ENCODE results near the gene IL2RA. TPM values are rescaled to one million over a fixed set of nuclear protein-coding genes. Genes with fewer than 3 reads are reported as not detected.
"Not testable (repeated sequence)": the region's sequence is repeated elsewhere in the genome, so short reads cannot be mapped to it uniquely, and the experiment has no call there.

Gene IL2RA
- total RNA-seq, 2 donors from 2014 or later = 21.0 to 48.2 TPM

GRCh38 chr10:6045878-6046772 is 16.0 kb downstream of the IL2RA start:
- H3K36me3 ChIP-seq = no peaks in the 10 kb centered on the region
- H3K4me3 ChIP-seq = no peak overlapping the region
- no peaks in the 10 kb centered on the region for H3K27me3 ChIP-seq (replicated peaks; ENCODE audit: insufficient read depth)
- TF ChIP-seq CTCF (IDR thresholded peaks at IDR 0.05) = no peak
- DNase-seq (ENCODE audit: low spot score) (no peak), ATAC-seq (ENCODE audit: insufficient number of reproducible peaks, low FRiP score, low read depth) (no peak)
- no peaks in the 10 kb centered on the region for H3K9me3 ChIP-seq
- H3K4me1 ChIP-seq (ENCODE audit: control insufficient read depth in 1 of 2, low read depth in 2 of 2) = peaks cover 0 to 3% of the 10 kb centered on the region in 2 donors
- no peak overlapping the region for H3K27ac ChIP-seq

- ATAC-seq (ENCODE audit: insufficient number of reproducible peaks, low FRiP score, low read depth) (no peak), DNase-seq (ENCODE audit: low spot score) (no peak)
- H3K9me3 ChIP-seq = no peaks in the 10 kb centered on the region
- peaks cover 0 to 2% of the 10 kb centered on the region in 2 donors for H3K4me1 ChIP-seq (ENCODE audit: control insufficient read depth in 1 of 2, low read depth in 2 of 2)
- no peak overlapping the region for H3K27ac ChIP-seq
- no peaks in the 10 kb centered on the region for H3K36me3 ChIP-seq
- TF ChIP-seq CTCF (IDR thresholded peaks at IDR 0.05) = no peak
- no peak overlapping the region for H3K4me3 ChIP-seq
- no peaks in the 10 kb centered on the region for H3K27me3 ChIP-seq (replicated peaks; ENCODE audit: insufficient read depth)
Observed at GRCh38 chr10:6045314-6045848, 16.8 kb downstream of the IL2RA start.

- no peak for TF ChIP-seq CTCF (IDR thresholded peaks at IDR 0.05)
- H3K9me3 ChIP-seq = no peaks in the 10 kb centered on the region
- no peak for DNase-seq (ENCODE audit: low spot score)
- H3K27me3 ChIP-seq (replicated peaks; ENCODE audit: insufficient read depth) = no peaks in the 10 kb centered on the region
- no peak for ATAC-seq (ENCODE audit: insufficient number of reproducible peaks, low FRiP score, low read depth)
- no peak overlapping the region for H3K27ac ChIP-seq
- no peaks in the 10 kb centered on the region for H3K4me1 ChIP-seq (ENCODE audit: control insufficient read depth in 1 of 2, low read depth in 2 of 2)
- H3K36me3 ChIP-seq = no peaks in the 10 kb centered on the region
- no peak overlapping the region for H3K4me3 ChIP-seq
Observed at GRCh38 chr10:6044751-6045313, 17.3 kb downstream of the IL2RA start.

GRCh38 chr10:6044060-6044459 is 18.1 kb downstream of the IL2RA start:
- H3K4me3 ChIP-seq = no peak overlapping the region
- H3K9me3 ChIP-seq = no peaks in the 10 kb centered on the region
- no peak overlapping the region for H3K27ac ChIP-seq
- ATAC-seq (ENCODE audit: insufficient number of reproducible peaks, low FRiP score, low read depth) = no peak
- TF ChIP-seq CTCF (IDR thresholded peaks at IDR 0.05) = no peak
- no peaks in the 10 kb centered on the region for H3K36me3 ChIP-seq
- H3K27me3 ChIP-seq (replicated peaks; ENCODE audit: insufficient read depth) = no peaks in the 10 kb centered on the region
- H3K4me1 ChIP-seq (ENCODE audit: control insufficient read depth in 1 of 2, low read depth in 2 of 2) = no peaks in the 10 kb centered on the region
- DNase-seq (ENCODE audit: low spot score) = no peak

GRCh38 chr10:6043377-6043776 is 18.8 kb downstream of the IL2RA start:
- H3K27me3 ChIP-seq (replicated peaks; ENCODE audit: insufficient read depth); ATAC-seq (ENCODE audit: insufficient number of reproducible peaks, low FRiP score, low read depth); DNase-seq (ENCODE audit: low spot score); H3K4me3 ChIP-seq; H3K36me3 ChIP-seq; H3K9me3 ChIP-seq; H3K4me1 ChIP-seq (ENCODE audit: control insufficient read depth in 1 of 2, low read depth in 2 of 2); H3K27ac ChIP-seq: not testable (repeated sequence)
